CD14-positive monocyte (primary cell): Measurements from ENCODE around the gene NUDT2. TPM values are rescaled to one million over a fixed set of nuclear protein-coding genes. Genes with fewer than 3 reads are reported as not detected.

Experiments
- DNase-seq, 3 donors: peaks; one replicate each; pipeline ENCODE4 v3.0.0-alpha.2; 2011 to 2022
- H2AFZ ChIP-seq: 2 replicates; pipeline ENCODE4 v1.6.0; 2012; ENCODE audit warnings: mild to moderate bottlenecking, low read depth, low read length, inconsistent platforms; ENCODE audit not compliant: insufficient read depth, poor library complexity, severe bottlenecking
- H3K27ac ChIP-seq, 2 donors: 1 replicate in 1 of 2; 2 replicates in 1 of 2; pipeline ENCODE4 v1.5.1; 2012 to 2013; ENCODE audit warnings: low read length in 2 of 2, control low read depth in 1 of 2, inconsistent platforms in 1 of 2, low read depth in 1 of 2, mild to moderate bottlenecking in 1 of 2
- H3K27me3 ChIP-seq, 2 donors: one replicate each; pipeline versions ENCODE4 v1.6.0 to v1.6.1; 2011 to 2013; ENCODE audit warnings: low read length in 2 of 2; ENCODE audit not compliant: control insufficient read depth in 2 of 2, insufficient read depth in 2 of 2
- H3K36me3 ChIP-seq, 2 donors: replicated peaks in 1 of 2; 1 replicate in 1 of 2; 2 replicates in 1 of 2; pipeline versions ENCODE4 v1.5.1 to v1.6.1; 2012 to 2013; ENCODE audit warnings: low read length in 2 of 2, control low read depth in 1 of 2, inconsistent platforms in 1 of 2, mild to moderate bottlenecking in 1 of 2; ENCODE audit not compliant: insufficient read depth in 2 of 2, control insufficient read depth in 1 of 2
- H3K4me1 ChIP-seq, 2 donors: 1 replicate in 1 of 2; 2 replicates in 1 of 2; pipeline versions ENCODE4 v1.5.1 to v1.6.1; 2012 to 2013; ENCODE audit warnings: low read length in 2 of 2, control low read depth in 1 of 2, inconsistent platforms in 1 of 2, mild to moderate bottlenecking in 1 of 2, moderate library complexity in 1 of 2; ENCODE audit not compliant: insufficient read depth in 2 of 2, control insufficient read depth in 1 of 2
- H3K4me2 ChIP-seq: replicated peaks from 2 replicates; pipeline ENCODE3; 2012; ENCODE audit warnings: low read length, moderate library complexity, mild to moderate bottlenecking; ENCODE audit not compliant: poor library complexity, severe bottlenecking; ENCODE audit errors: extremely low read depth
- H3K4me3 ChIP-seq, 3 experiments: fragments of 200-600 bp in 1 of 3; sonication (generic) in 1 of 3; replicated peaks in 1 of 3; 1 replicate in 2 of 3; 2 replicates in 1 of 3; pipeline ENCODE4 v1.5.1; 2011 to 2013; ENCODE audit warnings: low read length in 3 of 3, mild to moderate bottlenecking in 3 of 3, control low read depth in 2 of 3, low read depth in 2 of 3, inconsistent platforms in 1 of 3, moderate library complexity in 1 of 3
- H3K79me2 ChIP-seq: 2 replicates; pipeline ENCODE4 v1.6.0; 2012; ENCODE audit warnings: mild to moderate bottlenecking, control low read depth, inconsistent platforms, low read length, moderate library complexity; ENCODE audit not compliant: insufficient read depth
- H3K9ac ChIP-seq: 2 replicates; pipeline ENCODE4 v1.6.0; 2017; ENCODE audit warnings: low read length, mild to moderate bottlenecking; ENCODE audit not compliant: insufficient read depth, poor library complexity, severe bottlenecking
- H3K9me3 ChIP-seq, 2 donors: replicated peaks in 1 of 2; 1 replicate in 1 of 2; 2 replicates in 1 of 2; pipeline versions ENCODE4 v1.5.1 to v1.6.1; 2012 to 2013; ENCODE audit warnings: low read length in 2 of 2, control low read depth in 1 of 2; ENCODE audit not compliant: control insufficient read depth in 1 of 2, insufficient read depth in 1 of 2
- H4K20me1 ChIP-seq: 2 replicates; pipeline ENCODE4 v1.6.0; 2012; ENCODE audit warnings: mild to moderate bottlenecking, low read length, control low read depth, moderate library complexity; ENCODE audit not compliant: insufficient read depth
- H3K27ac Mint-ChIP-seq, 7 donors: one replicate each; pipeline ENCODE4 v1.8.0; 2020; ENCODE audit warnings: mild to moderate bottlenecking in 7 of 7, mixed read lengths in 7 of 7, moderate library complexity in 6 of 7, inconsistent platforms in 2 of 7
- H3K27me3 Mint-ChIP-seq, 3 donors: one replicate each; pipeline ENCODE4 v1.8.0; 2021 to 2022; ENCODE audit warnings: low read depth in 3 of 3, mild to moderate bottlenecking in 3 of 3, mixed read lengths in 3 of 3, moderate library complexity in 3 of 3, inconsistent platforms in 1 of 3
- H3K36me3 Mint-ChIP-seq, 2 donors: one replicate each; pipeline ENCODE4 v1.8.0; 2020; ENCODE audit warnings: mixed read lengths in 2 of 2, inconsistent platforms in 1 of 2, mild to moderate bottlenecking in 1 of 2
- H3K4me1 Mint-ChIP-seq: one replicate; pipeline ENCODE4 v1.8.0; 2020; ENCODE audit warnings: mild to moderate bottlenecking, mixed read lengths
- H3K4me3 Mint-ChIP-seq, 2 donors: one replicate each; pipeline ENCODE4 v1.8.0; 2020; ENCODE audit warnings: mild to moderate bottlenecking in 2 of 2, mixed read lengths in 2 of 2, moderate library complexity in 1 of 2
- H3K9me3 Mint-ChIP-seq, 7 donors: one replicate each; pipeline ENCODE4 v1.8.0; 2020 to 2022; ENCODE audit warnings: mixed read lengths in 7 of 7, mild to moderate bottlenecking in 6 of 7, moderate library complexity in 6 of 7, inconsistent platforms in 2 of 7
- WGBS: methylation state at CpG from one replicate; pipeline ENCODE4 v1.1.5; 2013; ENCODE audit warnings: missing lambda C conversion rate; ENCODE audit not compliant: insufficient coverage; 5-methylcytosine and 5-hydroxymethylcytosine counted together
- intact Hi-C, 2 donors: fragments of 100-400 bp; cut with micrococcal nuclease; formaldehyde crosslinking; loops; one replicate each; pipeline versions ENCODE4 v1.15.0 to v1.15.1; 2023
- polyA plus RNA-seq, 3 donors: library from polyadenylated mRNA; depleted of rRNA in 1 of 3; unstranded in 2 of 3; stranded (reverse) in 1 of 3; fragments of 300-500 nt in 2 of 3; fragments of >200 nt in 1 of 3; fragmentation: Illumina TruSeq in 2 of 3; gene quantifications; 1 replicate in 2 of 3; 2 replicates in 1 of 3; pipeline ENCODE4 v1.2.3, GENCODE V29; 2012 to 2021
- TF ChIP-seq, protein P1 (sequence below): fragments of 200-600 bp; IDR thresholded peaks from one replicate; pipeline ENCODE4 v1.8.0; 2022; ENCODE audit warnings: antibody characterized with exemption, mild to moderate bottlenecking

The NUDT2 gene
- polyA plus RNA-seq, 3 donors, result 24.4 to 56.9 (median 38.0) TPM

DNA sequence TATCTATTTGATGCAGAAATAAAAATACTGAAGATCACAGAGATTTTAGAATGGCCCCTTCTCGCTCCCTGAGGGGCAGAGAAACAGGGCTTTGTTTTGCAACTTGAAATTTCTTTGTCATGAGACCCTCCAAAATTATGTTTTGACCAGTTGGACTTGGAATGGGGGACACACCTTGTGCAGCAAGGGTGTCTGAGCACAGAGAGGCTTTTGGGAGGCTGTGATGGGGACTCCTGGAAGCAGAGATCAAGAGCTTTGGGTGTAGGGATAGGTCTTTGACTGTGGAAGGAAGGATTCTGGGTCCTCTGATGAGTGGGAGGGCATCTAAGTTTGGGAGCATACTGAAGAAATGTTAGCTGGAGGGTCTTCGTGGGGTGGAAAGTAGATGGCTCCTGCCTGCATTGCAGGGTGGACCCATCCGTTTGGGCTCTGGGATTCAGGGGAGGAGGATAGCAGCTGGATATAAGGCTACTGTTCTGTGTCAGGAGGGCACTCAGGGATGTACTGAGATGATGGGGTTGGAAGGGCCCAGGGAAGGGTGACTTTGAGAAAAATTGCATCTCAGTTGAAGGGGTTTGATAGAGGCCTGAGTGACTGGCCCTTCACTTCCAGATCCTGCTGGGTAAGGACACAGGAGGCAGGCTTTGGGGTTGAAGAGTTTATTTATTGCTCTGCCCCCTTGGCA is 49.1 kb downstream of the NUDT2 start:
- no peak overlapping the region for H3K4me2 ChIP-seq
- H2AFZ ChIP-seq, result no peak overlapping the region
- H3K27ac Mint-ChIP-seq, result peak overlapping the region in 1 of 7 donors; percentile 2
- WGBS, result 100% methylated on average over 3 of the region's 3 CpGs
- peaks cover 0 to 6% of the 10 kb centered on the region in 2 donors for H3K36me3 Mint-ChIP-seq
- no peaks in the 10 kb centered on the region for H3K36me3 ChIP-seq
- peak overlapping the region; percentile 4 to 14 for H3K4me3 Mint-ChIP-seq
- peaks cover 37 to 56% (median 44%) of the 10 kb centered on the region in 3 donors for H3K27me3 Mint-ChIP-seq
- no peak overlapping the region for H3K4me3 ChIP-seq
- TF ChIP-seq, protein P1, sequence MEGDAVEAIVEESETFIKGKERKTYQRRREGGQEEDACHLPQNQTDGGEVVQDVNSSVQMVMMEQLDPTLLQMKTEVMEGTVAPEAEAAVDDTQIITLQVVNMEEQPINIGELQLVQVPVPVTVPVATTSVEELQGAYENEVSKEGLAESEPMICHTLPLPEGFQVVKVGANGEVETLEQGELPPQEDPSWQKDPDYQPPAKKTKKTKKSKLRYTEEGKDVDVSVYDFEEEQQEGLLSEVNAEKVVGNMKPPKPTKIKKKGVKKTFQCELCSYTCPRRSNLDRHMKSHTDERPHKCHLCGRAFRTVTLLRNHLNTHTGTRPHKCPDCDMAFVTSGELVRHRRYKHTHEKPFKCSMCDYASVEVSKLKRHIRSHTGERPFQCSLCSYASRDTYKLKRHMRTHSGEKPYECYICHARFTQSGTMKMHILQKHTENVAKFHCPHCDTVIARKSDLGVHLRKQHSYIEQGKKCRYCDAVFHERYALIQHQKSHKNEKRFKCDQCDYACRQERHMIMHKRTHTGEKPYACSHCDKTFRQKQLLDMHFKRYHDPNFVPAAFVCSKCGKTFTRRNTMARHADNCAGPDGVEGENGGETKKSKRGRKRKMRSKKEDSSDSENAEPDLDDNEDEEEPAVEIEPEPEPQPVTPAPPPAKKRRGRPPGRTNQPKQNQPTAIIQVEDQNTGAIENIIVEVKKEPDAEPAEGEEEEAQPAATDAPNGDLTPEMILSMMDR, result no peak
- peaks cover 39% of the 10 kb centered on the region for H3K4me1 Mint-ChIP-seq
- H3K9ac ChIP-seq, result no peak overlapping the region
- peaks cover 0 to 3% (median 0%) of the 10 kb centered on the region in 7 donors for H3K9me3 Mint-ChIP-seq
- H3K9me3 ChIP-seq, result no peaks in the 10 kb centered on the region
- peaks cover 35 to 45% of the 10 kb centered on the region in 2 donors for H3K4me1 ChIP-seq
- H3K27me3 ChIP-seq, result peaks cover 0 to 28% of the 10 kb centered on the region in 2 donors
- no peak overlapping the region for H3K27ac ChIP-seq
- no peaks in the 10 kb centered on the region for H3K79me2 ChIP-seq
- intact Hi-C loops, result loop anchor here (2.0 to 5.0 kb wide), 4 partner anchors 46 to 144 kb away; partner anchors contain the start of genes DNAI1 (in 1 of the 2), ENHO (in 1 of the 2), FAM219A (in 1 of the 2) and KIF24 (in 1 of the 2)
- DNase-seq, result no peak
- H4K20me1 ChIP-seq, result no peaks in the 10 kb centered on the region

DNA sequence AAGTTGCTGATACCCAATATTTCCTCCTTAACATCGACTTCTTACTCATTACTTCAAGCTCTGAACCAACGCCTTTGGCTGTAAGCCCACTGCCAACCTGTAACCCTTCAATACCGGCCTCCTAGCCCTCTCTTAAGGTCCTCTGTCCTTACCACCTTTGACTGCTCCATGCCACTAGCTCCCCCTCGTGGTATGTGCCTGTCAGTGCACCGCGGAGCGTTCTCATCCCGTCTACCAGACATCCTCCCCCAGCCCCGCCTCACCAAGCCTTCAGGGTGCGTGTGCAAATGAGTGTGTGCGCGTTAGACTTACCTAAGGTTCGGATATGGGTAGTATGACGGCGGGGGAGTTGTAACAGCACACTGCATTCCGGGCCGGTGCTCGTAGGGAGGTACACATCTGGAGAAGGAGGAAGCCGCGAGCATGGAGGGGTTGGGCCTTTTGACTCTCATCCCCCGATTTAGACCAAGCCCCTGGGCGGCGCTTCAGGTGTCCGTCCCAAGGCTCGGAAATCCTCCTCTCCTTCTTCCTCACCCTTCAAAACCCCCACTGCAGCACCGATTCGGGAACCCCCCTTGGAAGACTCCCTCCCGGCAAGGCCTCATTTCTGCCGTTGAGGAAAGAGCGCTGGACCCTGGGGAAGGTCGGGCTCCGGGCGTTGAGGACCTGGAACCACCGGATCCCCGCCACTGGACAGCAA is 50.1 kb downstream of the NUDT2 start:
- WGBS, result 0% methylated on average over 26 of the region's 35 CpGs
- peak overlapping the region; percentile 24 to 74 (median 46) for H3K4me3 ChIP-seq
- H3K4me2 ChIP-seq, result peak overlapping the region; percentile 82
- H3K27me3 ChIP-seq, result peaks cover 0 to 28% of the 10 kb centered on the region in 2 donors
- no peaks in the 10 kb centered on the region for H3K79me2 ChIP-seq
- peaks cover 35 to 45% of the 10 kb centered on the region in 2 donors for H3K4me1 ChIP-seq
- H3K27ac ChIP-seq, result no peak overlapping the region
- no peaks in the 10 kb centered on the region for H4K20me1 ChIP-seq
- peak overlapping the region in 2 of 7 donors; percentile 72 to 86 for H3K27ac Mint-ChIP-seq
- peaks cover 37 to 56% (median 44%) of the 10 kb centered on the region in 3 donors for H3K27me3 Mint-ChIP-seq
- no peaks in the 10 kb centered on the region for H3K36me3 ChIP-seq
- intact Hi-C loops, result loop anchor here (2.0 to 5.0 kb wide), 4 partner anchors 47 to 143 kb away; partner anchors contain the start of genes DNAI1 (in 2 of the 2), FAM219A (in 2 of the 2), ENHO (in 1 of the 2) and KIF24 (in 1 of the 2)
- peak overlapping the region; percentile 87 to 98 for H3K4me3 Mint-ChIP-seq
- H2AFZ ChIP-seq, result peak overlapping the region; percentile 96
- peaks cover 44% of the 10 kb centered on the region for H3K4me1 Mint-ChIP-seq
- H3K9ac ChIP-seq, result no peak overlapping the region
- no peaks in the 10 kb centered on the region for H3K9me3 ChIP-seq
- TF ChIP-seq, protein P1, result peak; percentile 96
- H3K9me3 Mint-ChIP-seq, result peaks cover 0 to 3% (median 0%) of the 10 kb centered on the region in 7 donors
- DNase-seq, result peak; percentile 70 to 78 (median 77)
- H3K36me3 Mint-ChIP-seq, result peaks cover 0 to 6% of the 10 kb centered on the region in 2 donors
